Placental pericyte (primary cell): ENCODE data around the gene RELB. TPM values are rescaled to one million over a fixed set of nuclear protein-coding genes. Genes with fewer than 3 reads are reported as not detected.

ENCODE experiments used
- small RNA-seq: library from RNA; depleted of rRNA; stranded (forward); fragments of <200 nt; gene quantifications from one replicate; pipeline ENCODE3, GENCODE V24; 2012; ENCODE audit warnings: low replicate concordance
- total RNA-seq: library from RNA; depleted of rRNA; stranded (reverse); fragments of >200 nt; gene quantifications from 2 replicates; pipeline ENCODE4 v1.2.3, GENCODE V29; 2012

The RELB gene, protein sequence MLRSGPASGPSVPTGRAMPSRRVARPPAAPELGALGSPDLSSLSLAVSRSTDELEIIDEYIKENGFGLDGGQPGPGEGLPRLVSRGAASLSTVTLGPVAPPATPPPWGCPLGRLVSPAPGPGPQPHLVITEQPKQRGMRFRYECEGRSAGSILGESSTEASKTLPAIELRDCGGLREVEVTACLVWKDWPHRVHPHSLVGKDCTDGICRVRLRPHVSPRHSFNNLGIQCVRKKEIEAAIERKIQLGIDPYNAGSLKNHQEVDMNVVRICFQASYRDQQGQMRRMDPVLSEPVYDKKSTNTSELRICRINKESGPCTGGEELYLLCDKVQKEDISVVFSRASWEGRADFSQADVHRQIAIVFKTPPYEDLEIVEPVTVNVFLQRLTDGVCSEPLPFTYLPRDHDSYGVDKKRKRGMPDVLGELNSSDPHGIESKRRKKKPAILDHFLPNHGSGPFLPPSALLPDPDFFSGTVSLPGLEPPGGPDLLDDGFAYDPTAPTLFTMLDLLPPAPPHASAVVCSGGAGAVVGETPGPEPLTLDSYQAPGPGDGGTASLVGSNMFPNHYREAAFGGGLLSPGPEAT
- 18.9 and 27.4 TPM in 2 replicates for total RNA-seq

DNA sequence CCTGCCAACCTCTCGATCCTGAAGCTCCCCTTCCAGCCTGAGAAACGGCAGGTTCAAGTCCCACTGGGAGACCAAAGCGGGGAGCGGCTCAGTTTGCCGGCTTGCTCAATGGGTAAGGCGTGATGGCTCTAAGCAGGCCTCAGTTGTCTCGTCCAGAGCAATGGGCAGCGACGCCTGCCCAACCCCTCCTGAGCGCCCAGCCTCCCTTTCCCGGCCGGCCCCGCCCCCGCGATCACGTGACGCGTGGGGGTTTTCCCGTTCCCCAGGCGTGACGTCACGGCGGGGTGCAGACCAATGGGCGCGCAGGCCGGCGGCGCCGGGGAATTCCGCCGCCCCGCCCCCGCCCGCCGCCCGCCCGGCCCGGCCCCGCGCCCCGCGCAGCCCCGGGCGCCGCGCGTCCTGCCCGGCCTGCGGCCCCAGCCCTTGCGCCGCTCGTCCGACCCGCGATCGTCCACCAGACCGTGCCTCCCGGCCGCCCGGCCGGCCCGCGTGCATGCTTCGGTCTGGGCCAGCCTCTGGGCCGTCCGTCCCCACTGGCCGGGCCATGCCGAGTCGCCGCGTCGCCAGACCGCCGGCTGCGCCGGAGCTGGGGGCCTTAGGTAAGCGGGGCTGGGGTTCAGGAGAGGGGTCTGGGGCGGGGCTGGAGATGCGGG is at the start of gene RELB:
Gene RELB, plus strand, starts transcription at position 378 of the 653 bp plus-strand sequence. Its CDS starts 116 bp downstream, at position 494.

DNA sequence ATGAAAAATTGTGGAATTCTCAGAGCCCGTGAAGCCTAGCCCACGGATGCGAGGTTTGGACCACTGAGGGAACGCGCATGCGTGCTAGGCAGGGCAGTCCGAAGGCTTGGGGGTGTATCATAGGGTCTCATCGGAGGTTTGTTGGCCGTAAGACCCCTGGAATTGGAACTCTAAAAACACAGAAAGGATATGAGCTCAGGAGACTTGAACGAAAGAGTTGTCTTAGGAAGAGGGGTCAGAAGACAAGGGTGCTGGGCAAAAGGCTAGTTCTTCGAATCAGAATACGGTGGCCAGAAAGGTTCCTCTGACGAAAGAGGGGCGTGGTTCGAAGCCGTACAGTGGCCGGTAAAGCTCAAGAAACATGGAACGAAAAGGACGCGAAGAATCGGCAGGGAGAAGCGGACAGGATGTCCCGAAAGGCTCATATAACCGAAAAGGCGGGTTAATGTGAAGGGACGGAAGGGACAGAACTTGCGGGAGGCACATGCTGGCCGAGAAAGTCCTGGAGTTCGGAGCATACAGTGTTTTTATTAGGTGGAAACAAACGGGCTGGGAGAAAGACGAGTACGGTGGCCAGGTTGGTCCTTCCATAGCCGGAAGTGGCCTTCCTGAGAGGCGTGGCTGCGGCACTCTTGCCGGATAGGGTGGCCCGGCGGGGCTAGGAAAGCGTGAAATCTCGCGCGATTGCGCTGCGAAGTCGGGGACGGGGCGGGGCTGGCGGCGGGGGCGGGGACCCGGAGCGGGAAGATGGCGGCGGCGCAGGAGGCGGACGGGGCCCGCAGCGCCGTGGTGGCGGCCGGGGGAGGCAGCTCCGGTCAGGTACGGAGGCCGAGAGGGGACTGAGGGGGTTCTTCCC is 46.4 kb upstream of the RELB start, which contains the start of gene CLPTM1:
Gene CLPTM1, plus strand, starts transcription at position 732 of the 856 bp plus-strand sequence. Its CDS starts 16 bp downstream, at position 748.

DNA sequence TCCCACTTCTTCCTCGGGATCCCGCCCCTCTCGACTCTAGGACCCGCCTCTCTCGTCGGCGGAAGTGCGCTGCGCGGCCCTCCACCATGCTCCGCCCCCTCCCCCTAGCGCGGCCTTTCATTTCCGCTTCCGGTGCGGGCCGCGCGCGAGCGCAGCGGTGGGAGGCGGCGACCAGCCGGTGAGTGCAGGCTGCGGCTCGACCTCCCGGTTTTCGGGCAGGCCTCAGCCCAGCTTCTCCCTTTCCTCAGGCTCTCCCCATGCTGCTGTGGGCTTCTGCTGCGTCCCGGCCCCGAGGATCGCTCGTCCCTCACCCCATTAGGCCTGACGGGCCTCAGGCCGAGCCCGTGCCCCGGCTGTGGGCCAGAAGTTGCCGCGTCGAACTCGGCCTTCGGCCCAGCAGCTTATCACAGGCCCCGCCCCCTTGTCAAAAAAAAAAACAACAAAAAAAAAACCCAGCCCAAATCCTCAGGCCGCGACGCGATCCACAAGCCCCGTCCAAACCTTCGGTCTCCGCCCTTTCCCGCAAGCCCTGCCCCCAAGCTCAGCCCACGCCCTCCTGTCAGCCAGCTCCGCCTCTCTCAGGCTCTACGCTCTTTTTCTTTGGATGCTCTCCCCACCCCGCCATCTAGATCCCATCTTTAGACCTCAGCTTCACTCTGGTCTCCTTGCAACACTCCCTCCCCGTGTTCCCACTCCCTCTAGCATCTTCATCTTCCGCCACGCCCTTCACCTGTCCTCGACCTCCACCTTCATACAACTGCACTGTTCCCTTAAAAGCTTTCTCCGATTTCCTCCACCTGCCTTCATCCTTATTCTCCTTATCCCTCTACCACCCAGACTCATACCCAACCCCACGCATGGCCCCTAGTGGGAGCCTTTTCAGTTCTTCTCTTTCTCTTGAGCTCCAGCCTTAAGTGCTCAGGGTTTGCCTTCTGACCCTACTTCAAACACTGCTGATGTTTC is 37.9 kb downstream of the RELB start, which contains the start of gene CLASRP:
Gene CLASRP, plus strand, starts transcription at position 115 of the 963 bp plus-strand sequence. CDS start 1,168 bp downstream, outside the sequence.

GRCh38 chr19:45076029-45076850 is 75.0 kb downstream of the RELB start, which contains the start of gene ZNF296:
TSS of gene ZNF296 (minus strand) at chr19:45076478. CDS start at chr19:45076373, 105 bp downstream.

GRCh38 chr19:45079063-45079910 is 78.0 kb downstream of the RELB start, which contains the start of gene GEMIN7:
TSS of gene GEMIN7 (plus strand) at chr19:45079260. CDS start at chr19:45090115, 10,855 bp downstream.

Small RNA genes lying within 50 kb of the gene (small RNA-seq; reads per million reads assigned to genes)
- not detected for gene RNU6-611P

Other genes with a start within 250 kb of the RELB start
- gene CBLC, start 223.6 kb upstream of the RELB start, total RNA-seq = 0.57 TPM in 1 of 2 replicates, not detected in the other
- gene BCAM, start 192.4 kb upstream of the RELB start, total RNA-seq = 6.1 and 7.4 TPM in 2 replicates
- gene NECTIN2, start 155.2 kb upstream of the RELB start, total RNA-seq = 127 and 152 TPM in 2 replicates
- gene TOMM40, start 110.2 kb upstream of the RELB start, total RNA-seq = 65.9 and 144 TPM in 2 replicates
- 5.9 and 18.4 TPM in 2 replicates for gene APOE, start 95.7 kb upstream of the RELB start, total RNA-seq
- gene APOC1, start 86.9 kb upstream of the RELB start, total RNA-seq = 0.57 and 4.4 TPM in 2 replicates
- not detected in 2 replicates for gene APOC4, start 59.2 kb upstream of the RELB start, total RNA-seq
- not detected in 2 replicates for gene APOC2, start 55.4 kb upstream of the RELB start, total RNA-seq
- 56.9 and 71.7 TPM in 2 replicates for gene CLPTM1, start 46.1 kb upstream of the RELB start, total RNA-seq
- 27.1 and 30.1 TPM in 2 replicates for gene CLASRP, start 37.6 kb downstream of the RELB start, total RNA-seq
- 0.57 TPM in 1 of 2 replicates, not detected in the other for gene ZNF296, start 75.0 kb downstream of the RELB start, total RNA-seq
- gene GEMIN7, start 77.8 kb downstream of the RELB start, total RNA-seq = 15.1 and 34.5 TPM in 2 replicates
- 40.3 and 47.5 TPM in 2 replicates for gene PPP1R37, start 91.7 kb downstream of the RELB start, total RNA-seq
- under 0.01 and 0.29 TPM in 2 replicates for gene NKPD1, start 159.5 kb downstream of the RELB start, total RNA-seq
- gene TRAPPC6A, start 176.8 kb downstream of the RELB start, total RNA-seq = 1.3 and 12.3 TPM in 2 replicates
- gene BLOC1S3, start 177.3 kb downstream of the RELB start, total RNA-seq = 6.7 and 11.6 TPM in 2 replicates
- gene EXOC3L2, start 243.9 kb downstream of the RELB start, total RNA-seq = under 0.01 TPM in 1 of 2 replicates, not detected in the other
- 13.7 and 19.9 TPM in 2 replicates for gene MARK4, start 249.8 kb downstream of the RELB start, total RNA-seq